Endodermal cell (in vitro differentiated cells): ENCODE measurements around the gene SBDS. TPM values are rescaled to one million over a fixed set of nuclear protein-coding genes. Genes with fewer than 3 reads are reported as not detected.

ENCODE experiments used
- DNase-seq: peaks from one replicate; pipeline ENCODE4 v3.0.0-alpha.2; 2017
- H3K27ac ChIP-seq: 2 replicates; pipeline ENCODE4 v1.5.1; 2013; ENCODE audit warnings: mild to moderate bottlenecking, low read depth, low read length, moderate library complexity
- H3K27me3 ChIP-seq: 2 replicates; pipeline ENCODE4 v1.6.1; 2013; ENCODE audit warnings: mild to moderate bottlenecking, low read length, moderate library complexity; ENCODE audit not compliant: insufficient read depth, control insufficient read depth, poor library complexity, severe bottlenecking
- H3K36me3 ChIP-seq: 2 replicates; pipeline ENCODE4 v1.7.0; 2013; ENCODE audit warnings: mild to moderate bottlenecking, low read length, moderate library complexity; ENCODE audit not compliant: control insufficient read depth, insufficient read depth
- H3K4me1 ChIP-seq: one replicate; pipeline ENCODE4 v1.7.0; 2013; ENCODE audit warnings: low read length; ENCODE audit not compliant: control insufficient read depth, insufficient read depth
- H3K4me3 ChIP-seq: 2 replicates; pipeline ENCODE4 v1.5.1; 2013; ENCODE audit warnings: mild to moderate bottlenecking, low read length, moderate library complexity
- H3K9ac ChIP-seq: 2 replicates; pipeline ENCODE4 v1.6.1; 2013; ENCODE audit warnings: mild to moderate bottlenecking, low read length, moderate library complexity; ENCODE audit not compliant: poor library complexity, severe bottlenecking; ENCODE audit errors: extremely low read depth
- H3K9me3 ChIP-seq: 2 replicates; pipeline ENCODE4 v1.6.1; 2013; ENCODE audit warnings: mild to moderate bottlenecking, low read length, moderate library complexity; ENCODE audit not compliant: control insufficient read depth
- H3K27ac Mint-ChIP-seq: 2 replicates; pipeline ENCODE4 v1.8.0; 2020; ENCODE audit warnings: mixed read lengths
- H3K27me3 Mint-ChIP-seq: 2 replicates; pipeline ENCODE4 v1.8.0; 2021; ENCODE audit warnings: mild to moderate bottlenecking, mixed read lengths; ENCODE audit not compliant: insufficient read depth
- H3K36me3 Mint-ChIP-seq: 2 replicates; pipeline ENCODE4 v1.8.0; 2020; ENCODE audit warnings: low read depth, mixed read lengths
- H3K4me1 Mint-ChIP-seq: 2 replicates; pipeline ENCODE4 v1.8.0; 2020; ENCODE audit warnings: mixed read lengths
- H3K4me3 Mint-ChIP-seq: 2 replicates; pipeline ENCODE4 v1.8.0; 2020; ENCODE audit warnings: mild to moderate bottlenecking, moderate library complexity, mixed read lengths
- H3K9me3 Mint-ChIP-seq: 2 replicates; pipeline ENCODE4 v1.8.0; 2020; ENCODE audit warnings: mild to moderate bottlenecking, mixed read lengths
- CTCF ChIP-seq: fragments of 200-600 bp; sonication (generic); conservative IDR thresholded peaks from 2 replicates; pipeline ENCODE4 v1.5.0; 2021; ENCODE audit warnings: antibody characterized with exemption, mild to moderate bottlenecking
- WGBS, 2 experiments: methylation state at CpG; one replicate each; pipeline versions ENCODE4 v1.1.5 to v1.1.7; 2013; ENCODE audit warnings: missing lambda C conversion rate in 2 of 2, mixed read lengths in 1 of 2; ENCODE audit not compliant: insufficient coverage in 1 of 2, insufficient read length in 1 of 2; 5-methylcytosine and 5-hydroxymethylcytosine counted together
- total RNA-seq, 2 donors: library from RNA; stranded (reverse); fragmentation: NEBNext Ultra II Directional in 1 of 2; extraction: Animal tissue kit (Norgen Biotek cat#: 25700) in 1 of 2; gene quantifications; 2 replicates in 1 of 2; 3 replicates in 1 of 2; pipeline ENCODE4 v1.2.1, GENCODE V29; 2021

SBDS gene
- total RNA-seq, 2 donors from 2014 or later, result 22.6 to 28.5 TPM

DNA sequence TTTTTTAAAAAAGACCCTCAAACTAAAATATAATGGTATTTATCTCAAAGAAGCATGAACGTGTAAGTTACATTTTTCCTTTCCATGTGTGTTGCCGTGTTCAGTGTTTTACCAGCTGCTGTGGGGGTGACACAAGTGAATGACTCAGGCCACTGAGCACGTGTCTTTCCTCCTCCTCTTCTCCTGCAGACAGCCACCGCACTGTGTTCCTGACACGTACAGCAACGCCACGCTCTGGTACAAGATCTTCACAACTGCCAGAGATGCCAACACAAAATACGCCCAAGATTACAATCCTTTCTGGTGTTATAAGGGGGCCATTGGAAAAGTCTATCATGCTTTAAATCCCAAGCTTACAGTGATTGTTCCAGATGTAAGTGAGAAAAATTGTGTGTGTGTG, 44.6 kb downstream of the SBDS start:
- H3K27ac ChIP-seq, result no peak overlapping the region
- H3K4me1 ChIP-seq, result no peaks in the 10 kb centered on the region
- H3K36me3 ChIP-seq, result peaks cover 72% of the 10 kb centered on the region
- Mint-ChIP-seq H3K9me3 (no peaks in the 10 kb centered on the region), H3K4me1 (no peaks in the 10 kb centered on the region), H3K27me3 (no peaks in the 10 kb centered on the region), H3K36me3 (peaks cover 58% of the 10 kb centered on the region), H3K27ac (no peak overlapping the region), H3K4me3 (no peak overlapping the region)
- no peak overlapping the region for H3K4me3 ChIP-seq
- H3K9me3 ChIP-seq, result no peaks in the 10 kb centered on the region
- H3K9ac ChIP-seq, result no peak overlapping the region
- no peak for TF ChIP-seq CTCF
- no peak for DNase-seq
- no peaks in the 10 kb centered on the region for H3K27me3 ChIP-seq
- 89 to 94% methylated on average over 6 to 8 of the region's 8 CpGs for WGBS, 2 experiments

- 98 to 100% methylated on average over 2 to 3 of the region's 3 CpGs for WGBS, 2 experiments
- H3K9me3 ChIP-seq, result no peaks in the 10 kb centered on the region
- no peaks in the 10 kb centered on the region for H3K4me1 ChIP-seq
- H3K4me3 Mint-ChIP-seq, result no peak overlapping the region
- H3K4me3 ChIP-seq, result no peak overlapping the region
- H3K36me3 Mint-ChIP-seq, result peaks cover 58% of the 10 kb centered on the region
- no peaks in the 10 kb centered on the region for H3K4me1 Mint-ChIP-seq
- no peaks in the 10 kb centered on the region for H3K27me3 Mint-ChIP-seq
- H3K36me3 ChIP-seq, result peaks cover 69% of the 10 kb centered on the region
- no peak overlapping the region for H3K27ac ChIP-seq
- no peaks in the 10 kb centered on the region for H3K9me3 Mint-ChIP-seq
- DNase-seq, result no peak
- no peak overlapping the region for H3K27ac Mint-ChIP-seq
- H3K9ac ChIP-seq, result no peak overlapping the region
- no peak for TF ChIP-seq CTCF
- no peaks in the 10 kb centered on the region for H3K27me3 ChIP-seq
These were observed 45.1 kb downstream of the SBDS start for GRCh38 chr7:66950311-66950710.

DNA sequence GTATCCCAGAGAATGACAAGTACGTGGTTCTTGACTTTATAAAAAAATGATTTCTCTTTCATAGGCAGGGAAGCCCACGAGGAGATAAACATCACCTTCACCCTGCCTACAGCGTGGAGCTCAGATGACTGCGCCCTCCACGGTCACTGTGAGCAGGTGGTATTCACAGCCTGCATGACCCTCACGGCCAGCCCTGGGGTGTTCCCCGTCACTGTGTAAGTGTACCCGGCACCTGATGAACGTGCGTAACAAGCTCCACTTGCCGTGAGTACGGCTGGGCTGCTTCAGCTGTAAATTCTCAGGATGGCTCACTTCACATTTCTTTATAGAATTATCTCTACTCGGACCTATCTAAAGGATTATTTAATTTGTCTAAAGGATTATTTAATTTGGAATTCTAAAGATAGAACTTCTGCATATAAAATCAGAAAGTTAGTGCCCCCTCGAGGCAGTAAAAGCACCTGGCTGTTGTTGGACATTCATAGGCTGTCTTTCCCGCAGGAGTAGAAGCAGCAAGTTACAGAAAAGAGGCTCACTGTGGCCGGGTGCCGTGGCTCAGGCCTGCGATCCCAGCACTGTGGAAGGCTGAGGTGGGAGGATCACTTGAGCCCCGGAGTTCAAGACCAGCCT, 46.8 kb downstream of the SBDS start:
- Mint-ChIP-seq H3K36me3 (peaks cover 62% of the 10 kb centered on the region), H3K27me3 (no peaks in the 10 kb centered on the region), H3K27ac (no peak overlapping the region), H3K9me3 (no peaks in the 10 kb centered on the region), H3K4me1 (no peaks in the 10 kb centered on the region), H3K4me3 (no peak overlapping the region)
- H3K9ac ChIP-seq, result no peak overlapping the region
- peaks cover 71% of the 10 kb centered on the region for H3K36me3 ChIP-seq
- WGBS, 2 experiments, result 96 to 97% methylated on average over 14 to 19 of the region's 19 CpGs
- TF ChIP-seq CTCF, result no peak
- no peak for DNase-seq
- H3K9me3 ChIP-seq, result no peaks in the 10 kb centered on the region
- H3K4me1 ChIP-seq, result no peaks in the 10 kb centered on the region
- H3K27ac ChIP-seq, result no peak overlapping the region
- no peaks in the 10 kb centered on the region for H3K27me3 ChIP-seq
- H3K4me3 ChIP-seq, result no peak overlapping the region
